Subcutaneous abdominal adipose tissue (tissue), 5 donors: Measurements from ENCODE around the gene NFX1.

Experiments
- H3K27ac ChIP-seq: one replicate; pipeline ENCODE4 v1.7.0; 2013; ENCODE audit warnings: low read depth, mild to moderate bottlenecking, inconsistent platforms, low read length, moderate library complexity
- H3K27me3 ChIP-seq, 5 donors: one replicate each; pipeline ENCODE4 v1.7.0; 2013; ENCODE audit warnings: low read length in 5 of 5, inconsistent platforms in 1 of 5; ENCODE audit not compliant: control insufficient read depth in 5 of 5, insufficient read depth in 4 of 5
- H3K36me3 ChIP-seq, 5 donors: one replicate each; pipeline ENCODE4 v1.7.0; 2013; ENCODE audit warnings: low read length in 5 of 5; ENCODE audit not compliant: control insufficient read depth in 5 of 5, insufficient read depth in 5 of 5
- H3K4me1 ChIP-seq, 5 donors: one replicate each; pipeline ENCODE4 v1.7.0; 2013; ENCODE audit warnings: low read length in 5 of 5, mild to moderate bottlenecking in 3 of 5, moderate library complexity in 1 of 5; ENCODE audit not compliant: control insufficient read depth in 5 of 5, insufficient read depth in 5 of 5
- H3K4me3 ChIP-seq, 5 donors: one replicate each; pipeline ENCODE4 v1.7.0; 2013; ENCODE audit warnings: low read length in 5 of 5, low read depth in 1 of 5
- H3K9ac ChIP-seq, 5 donors: one replicate each; pipeline ENCODE4 v1.7.0; 2013; ENCODE audit warnings: low read length in 5 of 5, mild to moderate bottlenecking in 4 of 5, moderate library complexity in 3 of 5
- H3K9me3 ChIP-seq, 5 donors: one replicate each; pipeline ENCODE4 v1.7.0; 2013; ENCODE audit warnings: low read length in 5 of 5; ENCODE audit not compliant: control insufficient read depth in 5 of 5
- donor health status: healthy.
- donor health status: healthy.
- donor health status: healthy.
- donor health status: healthy.
- donor health status: healthy.

Gene NFX1

DNA sequence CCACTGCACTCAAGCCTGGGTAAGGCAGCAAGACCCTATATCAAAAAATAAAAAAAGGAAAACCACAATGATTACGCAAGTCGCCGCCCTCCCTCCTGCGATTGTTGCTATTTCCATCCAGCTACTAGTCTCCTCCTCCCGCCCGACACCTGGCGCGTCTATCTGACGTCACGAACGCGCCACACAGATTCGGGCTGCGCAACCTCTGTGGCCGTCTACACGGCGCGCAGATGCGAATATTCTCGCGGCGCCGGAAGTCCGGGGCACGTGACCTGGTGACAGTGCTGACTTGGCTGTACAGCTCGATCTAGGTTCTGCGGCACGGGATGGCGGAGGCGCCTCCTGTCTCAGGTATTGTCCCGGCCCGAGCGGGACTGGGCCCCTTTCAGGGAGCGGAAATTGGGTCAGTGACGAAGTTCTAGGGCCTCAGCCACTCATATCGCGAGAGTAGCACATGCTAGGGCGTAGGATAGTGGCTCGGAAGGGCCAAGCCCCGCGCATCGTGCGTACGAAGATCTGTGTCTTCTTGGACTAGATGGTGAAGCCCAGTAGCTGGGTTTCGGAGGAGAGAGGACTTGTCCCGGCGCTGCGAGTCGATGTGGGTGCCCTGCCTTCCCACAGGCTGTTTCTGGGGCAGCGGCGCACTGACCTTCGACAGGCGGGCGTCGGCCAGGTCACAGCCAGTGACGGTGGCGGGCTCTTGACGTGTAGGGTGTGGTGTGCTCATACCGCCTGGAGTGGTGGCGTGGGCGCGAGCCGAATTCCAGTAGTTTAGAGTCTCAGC is at the start of gene NFX1:
Gene NFX1 (plus strand): TSS at position 270 of the 784 bp plus-strand sequence. CDS start 57 bp downstream, at position 327.
- Histone ChIP-seq H3K9me3 (no peaks in the 10 kb centered on the region), H3K9ac (peak within 1 kb of the TSS; percentile 92 to 95 (median 94)), H3K36me3 (peaks cover 7 to 22% (median 14%) of the 10 kb centered on the region in 5 donors), H3K4me3 (peak within 1 kb of the TSS; percentile 85 to 98 (median 93)), H3K27ac (peak within 1 kb of the TSS; percentile 98), H3K27me3 (no peaks in the 10 kb centered on the region), H3K4me1 (peaks cover 1 to 51% (median 36%) of the 10 kb centered on the region in 5 donors)

DNA sequence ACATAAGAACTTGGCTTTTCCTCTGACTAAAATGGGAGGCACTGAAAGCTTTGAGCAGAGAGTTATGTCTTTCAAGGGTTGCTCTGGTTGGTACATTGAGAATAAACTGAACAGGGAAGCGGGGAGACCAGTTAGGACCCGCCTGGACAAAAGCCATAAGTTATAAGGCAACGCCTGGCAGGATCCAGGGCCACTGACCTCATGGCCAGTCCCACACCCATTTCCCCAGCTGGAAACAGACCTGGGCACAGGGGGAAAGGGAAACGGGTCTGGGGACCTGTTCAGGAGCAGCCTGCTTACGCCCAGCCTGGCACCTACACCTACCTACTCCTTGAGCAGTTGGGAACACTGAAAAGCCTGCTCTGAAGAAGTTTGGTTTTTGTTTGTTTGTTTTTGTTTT is 49.0 kb upstream of the NFX1 start:
- Histone ChIP-seq H3K9me3 (no peaks in the 10 kb centered on the region), H3K4me3 (no peak overlapping the region), H3K36me3 (no peaks in the 10 kb centered on the region), H3K9ac (no peak overlapping the region), H3K4me1 (peaks cover 0 to 9% (median 0%) of the 10 kb centered on the region in 5 donors), H3K27ac (no peak overlapping the region), H3K27me3 (peaks cover 0 to 4% (median 0%) of the 10 kb centered on the region in 5 donors)

- no peak overlapping the region for H3K9ac ChIP-seq
- peaks cover 0 to 3% (median 0%) of the 10 kb centered on the region in 5 donors for H3K27me3 ChIP-seq
- peaks cover 0 to under 1% (median 0%) of the 10 kb centered on the region in 5 donors for H3K36me3 ChIP-seq
- no peak overlapping the region for H3K27ac ChIP-seq
- no peaks in the 10 kb centered on the region for H3K9me3 ChIP-seq
- no peak overlapping the region for H3K4me3 ChIP-seq
- H3K4me1 ChIP-seq: peaks cover 0 to 9% (median 0%) of the 10 kb centered on the region in 5 donors
Observed at GRCh38 chr9:33242609-33243134, 47.6 kb upstream of the NFX1 start.

DNA sequence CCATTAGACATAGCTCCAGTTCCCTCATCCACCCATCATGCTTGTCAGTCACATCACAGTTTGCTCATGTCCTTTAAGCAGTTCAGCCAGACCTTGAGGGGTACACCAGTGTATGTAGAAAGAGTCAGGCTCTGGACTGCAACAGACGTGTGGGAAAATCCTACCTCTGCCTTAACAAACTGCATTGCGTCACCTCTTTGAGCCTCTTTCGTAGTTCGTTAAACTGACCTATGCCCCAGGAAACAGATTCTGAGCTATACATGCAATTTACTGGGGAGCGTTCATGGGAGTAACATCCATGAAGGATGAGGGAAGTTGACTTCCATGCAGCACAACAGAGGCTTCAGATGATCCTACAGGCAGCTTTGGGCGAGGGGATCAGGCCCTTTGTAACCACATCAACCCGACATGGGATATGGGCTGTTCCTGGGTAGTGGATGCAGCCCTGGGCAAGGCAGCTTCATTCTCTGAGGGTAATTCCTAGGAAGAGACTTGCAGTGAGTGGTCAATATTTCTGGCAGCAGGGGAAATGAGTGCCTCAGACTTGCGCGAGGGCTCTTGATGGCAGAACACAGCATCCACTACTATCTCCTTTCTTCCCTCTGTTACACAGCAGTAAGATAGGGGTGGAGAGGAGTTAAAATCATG is 46.1 kb upstream of the NFX1 start:
- Histone ChIP-seq H3K9ac (no peak overlapping the region), H3K9me3 (no peaks in the 10 kb centered on the region), H3K27ac (no peak overlapping the region), H3K4me1 (peaks cover 0 to 9% (median 0%) of the 10 kb centered on the region in 5 donors), H3K4me3 (no peak overlapping the region), H3K36me3 (peaks cover 0 to 11% (median 5%) of the 10 kb centered on the region in 5 donors), H3K27me3 (peaks cover 0 to 3% (median 0%) of the 10 kb centered on the region in 5 donors)

DNA sequence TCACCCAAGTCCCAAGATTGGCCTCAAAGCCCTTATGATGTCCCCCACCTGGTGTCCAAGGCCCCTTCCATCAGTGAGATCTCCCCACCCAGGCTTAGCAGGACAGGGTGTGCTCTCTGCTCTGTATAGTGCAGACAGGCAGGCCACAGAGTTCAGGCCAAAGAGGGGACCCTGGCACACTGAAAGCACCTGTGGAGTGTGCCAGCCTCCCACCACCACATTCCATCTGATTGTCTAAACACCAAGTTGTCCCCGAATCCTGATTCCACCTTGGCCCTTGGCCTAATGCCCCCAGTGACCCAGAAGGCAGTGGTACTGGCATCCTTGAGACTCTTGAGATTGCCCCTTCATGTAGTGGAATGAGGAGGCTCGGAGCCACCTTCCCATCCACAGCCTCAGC is 45.0 kb upstream of the NFX1 start:
- H3K4me3 ChIP-seq: no peak overlapping the region
- H3K27me3 ChIP-seq: peaks cover 0 to 3% (median 0%) of the 10 kb centered on the region in 5 donors
- no peaks in the 10 kb centered on the region for H3K9me3 ChIP-seq
- H3K9ac ChIP-seq: no peak overlapping the region
- no peak overlapping the region for H3K27ac ChIP-seq
- peaks cover 0 to 11% (median 7%) of the 10 kb centered on the region in 5 donors for H3K36me3 ChIP-seq
- peaks cover 0 to 4% (median 0%) of the 10 kb centered on the region in 5 donors for H3K4me1 ChIP-seq

DNA sequence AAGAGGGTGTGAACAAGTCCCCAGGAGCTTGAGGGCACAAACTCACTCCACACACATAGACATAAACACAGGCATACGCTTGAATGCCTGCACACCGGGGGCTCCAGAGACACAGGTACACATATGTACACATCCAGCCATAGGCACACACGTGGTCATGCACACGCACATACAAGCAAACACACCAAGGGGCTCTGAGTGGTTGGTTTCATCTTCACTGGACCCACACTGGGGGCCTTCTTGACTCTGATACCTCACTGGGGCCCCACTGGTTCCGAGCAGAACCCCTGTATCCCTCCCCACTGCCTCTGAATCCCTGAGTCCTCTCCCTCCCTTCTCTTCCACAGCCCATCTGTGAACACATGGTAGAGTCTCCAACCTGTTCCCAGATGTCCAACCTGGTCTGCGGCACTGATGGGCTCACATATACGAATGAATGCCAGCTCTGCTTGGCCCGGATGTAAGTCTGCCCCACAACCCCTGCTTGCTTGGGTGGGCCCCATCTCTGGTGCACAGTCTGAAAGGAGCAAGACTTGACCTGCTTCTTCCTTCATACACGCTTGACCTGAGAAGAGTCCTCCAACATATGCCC is 44.0 kb upstream of the NFX1 start:
- Histone ChIP-seq H3K4me3 (no peak overlapping the region), H3K4me1 (peaks cover 0 to 5% (median 0%) of the 10 kb centered on the region in 5 donors), H3K27me3 (peaks cover 0 to under 1% (median 0%) of the 10 kb centered on the region in 5 donors), H3K36me3 (peaks cover 0 to 15% (median 7%) of the 10 kb centered on the region in 5 donors), H3K9ac (no peak overlapping the region), H3K27ac (no peak overlapping the region), H3K9me3 (no peaks in the 10 kb centered on the region)

- H3K9me3 ChIP-seq: no peaks in the 10 kb centered on the region
- peaks cover 0 to 31% (median 22%) of the 10 kb centered on the region in 5 donors for H3K36me3 ChIP-seq
- no peak overlapping the region for H3K4me3 ChIP-seq
- no peaks in the 10 kb centered on the region for H3K27me3 ChIP-seq
- no peak overlapping the region for H3K27ac ChIP-seq
- peaks cover 0 to 5% (median 0%) of the 10 kb centered on the region in 5 donors for H3K4me1 ChIP-seq
- no peak overlapping the region for H3K9ac ChIP-seq
Observed at GRCh38 chr9:33248606-33249005, 41.7 kb upstream of the NFX1 start.

DNA sequence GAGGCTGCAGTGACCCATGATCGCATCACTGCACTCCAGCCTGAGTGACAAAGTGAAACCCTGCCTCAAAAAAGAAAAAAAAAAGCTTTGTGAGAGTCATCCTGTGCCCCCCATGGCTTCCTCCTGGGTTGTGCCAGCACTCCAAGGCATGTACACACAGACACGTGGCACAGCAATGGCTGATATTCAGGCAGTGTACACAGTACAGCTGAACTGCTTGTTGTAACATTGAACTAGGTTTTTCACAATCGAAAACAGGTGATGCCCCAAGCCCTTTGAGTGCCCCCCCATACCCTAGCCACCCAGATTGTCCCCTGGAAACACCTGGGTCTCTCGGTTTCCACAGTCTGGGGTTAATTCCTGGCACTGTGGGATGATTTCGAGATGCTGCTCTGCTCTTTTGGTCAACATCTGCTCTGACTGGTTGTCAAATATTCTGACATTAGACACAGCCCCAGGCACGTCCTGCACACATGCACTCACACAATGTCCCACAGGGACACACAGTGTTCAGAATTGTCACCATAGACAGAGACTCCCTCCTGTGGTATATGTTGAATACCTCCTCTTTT is 41.1 kb upstream of the NFX1 start:
- no peak overlapping the region for H3K27ac ChIP-seq
- no peaks in the 10 kb centered on the region for H3K9me3 ChIP-seq
- H3K4me3 ChIP-seq: no peak overlapping the region
- H3K27me3 ChIP-seq: no peaks in the 10 kb centered on the region
- H3K4me1 ChIP-seq: peaks cover 0 to 5% (median 0%) of the 10 kb centered on the region in 5 donors
- H3K9ac ChIP-seq: peak overlapping the region in 1 of 5 donors; percentile 14
- H3K36me3 ChIP-seq: peaks cover 0 to 36% (median 25%) of the 10 kb centered on the region in 5 donors

DNA sequence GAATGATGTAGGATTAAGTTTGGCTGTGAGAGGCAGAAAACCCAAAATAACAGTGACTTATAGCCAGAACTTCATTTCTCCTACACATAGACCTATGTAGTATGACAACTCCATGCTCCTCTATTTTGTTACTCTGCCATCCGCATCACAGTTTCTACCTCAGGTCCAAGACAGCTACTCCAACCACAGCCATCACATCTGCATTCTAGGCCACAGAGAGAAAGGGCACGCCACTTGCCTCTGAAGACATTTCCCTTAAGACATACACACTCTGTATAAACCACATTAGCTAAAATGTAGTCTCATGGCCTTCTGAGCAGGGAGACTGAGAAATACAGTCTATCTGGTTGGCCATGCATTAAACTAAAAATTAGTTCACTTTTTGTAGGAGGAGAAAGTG is 40.3 kb upstream of the NFX1 start:
- H3K4me3 ChIP-seq: no peak overlapping the region
- peaks cover 0 to 5% (median 0%) of the 10 kb centered on the region in 5 donors for H3K4me1 ChIP-seq
- no peak overlapping the region for H3K9ac ChIP-seq
- no peak overlapping the region for H3K27ac ChIP-seq
- H3K9me3 ChIP-seq: no peaks in the 10 kb centered on the region
- H3K27me3 ChIP-seq: no peaks in the 10 kb centered on the region
- H3K36me3 ChIP-seq: peaks cover 0 to 44% (median 33%) of the 10 kb centered on the region in 5 donors
